Pancreas (tissue), 10 donors: ENCODE measurements around the gene ATG3. TPM values are rescaled to one million over a fixed set of nuclear protein-coding genes. Genes with fewer than 3 reads are reported as not detected.

Experiments used
- ATAC-seq, 4 donors: fragments of 200-7000 bp; cut with Tn5 transposase; one replicate each; pipeline versions ENCODE4 v1.8.0 to v1.9.1; 2020; ENCODE audit warnings: mild to moderate bottlenecking in 4 of 4, moderate library complexity in 4 of 4
- DNase-seq, 6 donors: peaks; one replicate each; pipeline ENCODE4 v3.0.0-alpha.2; 2020
- FAIRE-seq: peaks from 2 replicates; lab custom pipeline; 2012; peaks lifted over from hg19 to GRCh38; lab: Jason Lieb, UNC
- H3K27ac ChIP-seq, 4 donors: fragments of 200-600 bp; sonication (generic); 1 replicate in 3 of 4; 2 replicates in 1 of 4; pipeline versions ENCODE4 v1.5.0 to v1.8.0; 2020
- H3K27me3 ChIP-seq, 4 donors: fragments of 200-600 bp; one replicate each; pipeline ENCODE4 v1.8.0; 2021
- H3K36me3 ChIP-seq, 3 donors: fragments of 200-600 bp; sonication (generic) in 1 of 3; one replicate each; pipeline versions ENCODE4 v1.5.0 to v1.8.0; 2020 to 2021
- H3K4me1 ChIP-seq, 3 donors: fragments of 200-600 bp; one replicate each; pipeline ENCODE4 v1.8.0; 2021
- H3K4me3 ChIP-seq, 4 donors: fragments of 200-600 bp; sonication (generic) in 2 of 4; one replicate each; pipeline versions ENCODE4 v1.5.0 to v1.8.0; 2020 to 2021
- H3K9me3 ChIP-seq, 4 donors: fragments of 200-600 bp; one replicate each; pipeline ENCODE4 v1.8.0; 2021
- CTCF ChIP-seq, 4 donors: fragments of 200-600 bp; sonication (generic) in 3 of 4; IDR thresholded peaks; one replicate each; pipeline versions ENCODE4 v1.5.0 to v1.8.0; 2021; ENCODE audit warnings: antibody characterized with exemption in 4 of 4
- WGBS, 2 donors: extraction: QIAGEN DNeasy Blood & Tissue Kit; methylation state at CpG; one replicate each; pipeline ENCODE4 v1.1.7; 2013; 5-methylcytosine and 5-hydroxymethylcytosine counted together
- intact Hi-C, 3 donors: fragments of 100-400 bp; cut with DNase I; formaldehyde crosslinking; loops; one replicate each; pipeline versions ENCODE4 v1.11.1 to v1.14.2; 2022
- polyA plus RNA-seq, 2 donors: library from polyadenylated mRNA; stranded (reverse); fragments of 200-250 nt; gene quantifications; one replicate each; pipeline ENCODE4 v1.2.3, GENCODE V29; 2013
- total RNA-seq, 6 donors: library from RNA; stranded (reverse); fragmentation: NEBNext Ultra II Directional in 4 of 6; extraction: Animal tissue kit (Norgen Biotek cat#: 25700) in 4 of 6; gene quantifications; one replicate each; pipeline versions ENCODE4 v1.2.1 to v1.2.4, GENCODE V29; 2021 to 2023
- donor health status: healthy with polysubstance abuse.
- donor health status: DM: no; HTN: no; CAD: no; lungs with moderate emphysema.
- donor health status: DM: no; HTN: no; CAD: no.
- donor health status: control.
- donor health status: control.
- donor health status: Bipolar disorder and iron deficiency.
- donor health status: DM: yes; HTN: yes; CAD: no.
- donor health status: DM: no; HTN: no; CAD: no.
- donor health status: DM: no; HTN: no; CAD: no.
- donor health status: DM: yes; HTN: yes; CAD: no.

ATG3 gene
- total and polyA plus RNA-seq, 8 donors, result 10.9 to 34.2 (median 25.2) TPM

GRCh38 chr3:112579697-112580096, 17.9 kb upstream of the ATG3 start:
- no peak for DNase-seq
- WGBS, 2 donors, result 90 to 91% methylated on average over 3 of the region's 3 CpGs
- intact Hi-C loops, result loop anchor here in 1 of 3 donors (5.0 kb wide), 1 partner anchor 408 kb away; no protein-coding TSS in a partner anchor
- no peak for TF ChIP-seq CTCF (IDR thresholded peaks at IDR 0.05)
- H3K27ac ChIP-seq, result no peak overlapping the region
- FAIRE-seq, result no peak
- no peak overlapping the region for H3K4me3 ChIP-seq
- no peak for ATAC-seq
- no peaks in the 10 kb centered on the region for H3K27me3 ChIP-seq
- no peaks in the 10 kb centered on the region for H3K9me3 ChIP-seq
- H3K36me3 ChIP-seq, result peaks cover 0 to 9% (median 7%) of the 10 kb centered on the region in 3 donors
- H3K4me1 ChIP-seq, result no peaks in the 10 kb centered on the region

- peaks cover 0 to 7% (median 4%) of the 10 kb centered on the region in 3 donors for H3K36me3 ChIP-seq
- no peak for ATAC-seq
These were observed 17.5 kb upstream of the ATG3 start for GRCh38 chr3:112579232-112579631.

GRCh38 chr3:112572701-112573100, 10.9 kb upstream of the ATG3 start:
- DNase-seq (no peak), ATAC-seq (no peak), FAIRE-seq (no peak)
- WGBS, 2 donors, result 97 to 98% methylated on average over 1 of the region's 1 CpG
- Histone ChIP-seq H3K4me1 (no peaks in the 10 kb centered on the region), H3K27me3 (no peaks in the 10 kb centered on the region), H3K4me3 (no peak overlapping the region), H3K27ac (no peak overlapping the region), H3K36me3 (no peaks in the 10 kb centered on the region), H3K9me3 (no peaks in the 10 kb centered on the region)
- TF ChIP-seq CTCF (IDR thresholded peaks at IDR 0.05), result no peak
- intact Hi-C loops, result no loop called here

More at GRCh38 chr3:112579232-112579631, 17.5 kb upstream of the ATG3 start:
- Histone ChIP-seq H3K27me3 (no peaks in the 10 kb centered on the region), H3K9me3 (no peaks in the 10 kb centered on the region), H3K4me1 (no peaks in the 10 kb centered on the region), H3K27ac (no peak overlapping the region), H3K4me3 (no peak overlapping the region)
- WGBS, 2 donors, result 86 to 91% methylated on average over 3 of the region's 3 CpGs
- intact Hi-C loops, result no loop called here
- FAIRE-seq (no peak), DNase-seq (no peak)
- no peak for TF ChIP-seq CTCF (IDR thresholded peaks at IDR 0.05)

- intact Hi-C loops, result no loop called here
- no peak for FAIRE-seq
- Histone ChIP-seq H3K9me3 (no peaks in the 10 kb centered on the region), H3K4me3 (no peak overlapping the region), H3K27ac (no peak overlapping the region), H3K36me3 (no peaks in the 10 kb centered on the region), H3K27me3 (no peaks in the 10 kb centered on the region), H3K4me1 (no peaks in the 10 kb centered on the region)
- DNase-seq, result no peak
- ATAC-seq, result no peak
- TF ChIP-seq CTCF (IDR thresholded peaks at IDR 0.05), result no peak
- 38 to 45% methylated on average over 1 of the region's 1 CpG for WGBS, 2 donors
These were observed 7.5 kb upstream of the ATG3 start for GRCh38 chr3:112569265-112569664.

- no peaks in the 10 kb centered on the region for H3K36me3 ChIP-seq
- intact Hi-C loops, result no loop called here
- ATAC-seq, result no peak
These were observed 6.9 kb upstream of the ATG3 start for GRCh38 chr3:112568642-112569041.

More at GRCh38 chr3:112568642-112569041, 6.9 kb upstream of the ATG3 start:
- 84 to 86% methylated on average over 2 of the region's 2 CpGs for WGBS, 2 donors
- Histone ChIP-seq H3K27me3 (no peaks in the 10 kb centered on the region), H3K4me1 (peaks cover 0 to under 1% (median 0%) of the 10 kb centered on the region in 3 donors), H3K4me3 (no peak overlapping the region), H3K27ac (no peak overlapping the region), H3K9me3 (no peaks in the 10 kb centered on the region)
- FAIRE-seq (no peak), DNase-seq (no peak)
- no peak for TF ChIP-seq CTCF (IDR thresholded peaks at IDR 0.05)
